GM18873 (cell line): ENCODE measurements around the gene RFC5.

Experiments
- ATAC-seq: cut with Tn5 transposase; IDR thresholded peaks from one replicate; pipeline ENCODE4 v1.9.1; 2021; ENCODE audit warnings: mild to moderate bottlenecking, moderate library complexity, moderate number of reproducible peaks; ENCODE audit not compliant: unreplicated experiment, low FRiP score

Gene RFC5

DNA sequence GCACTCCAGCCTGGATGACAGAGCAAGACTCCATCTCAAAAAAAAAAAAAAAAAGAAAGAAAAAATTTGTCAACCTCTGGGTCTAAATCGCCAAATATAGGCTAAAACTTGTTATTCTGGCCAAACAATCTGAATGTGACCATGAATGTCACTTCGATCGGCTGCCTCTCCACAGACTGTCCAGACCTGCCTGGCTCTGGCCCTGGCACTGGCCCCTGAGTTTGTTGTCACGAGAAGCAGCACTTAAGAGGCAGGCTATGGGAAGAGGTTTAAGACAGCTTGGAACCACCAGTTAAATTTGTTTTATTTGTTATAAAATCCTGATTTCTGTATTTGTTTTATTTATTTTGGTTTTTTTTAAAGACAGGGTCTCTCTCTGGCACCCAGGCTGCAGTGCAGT is 29.9 kb downstream of the RFC5 start:
- no peak for ATAC-seq

DNA sequence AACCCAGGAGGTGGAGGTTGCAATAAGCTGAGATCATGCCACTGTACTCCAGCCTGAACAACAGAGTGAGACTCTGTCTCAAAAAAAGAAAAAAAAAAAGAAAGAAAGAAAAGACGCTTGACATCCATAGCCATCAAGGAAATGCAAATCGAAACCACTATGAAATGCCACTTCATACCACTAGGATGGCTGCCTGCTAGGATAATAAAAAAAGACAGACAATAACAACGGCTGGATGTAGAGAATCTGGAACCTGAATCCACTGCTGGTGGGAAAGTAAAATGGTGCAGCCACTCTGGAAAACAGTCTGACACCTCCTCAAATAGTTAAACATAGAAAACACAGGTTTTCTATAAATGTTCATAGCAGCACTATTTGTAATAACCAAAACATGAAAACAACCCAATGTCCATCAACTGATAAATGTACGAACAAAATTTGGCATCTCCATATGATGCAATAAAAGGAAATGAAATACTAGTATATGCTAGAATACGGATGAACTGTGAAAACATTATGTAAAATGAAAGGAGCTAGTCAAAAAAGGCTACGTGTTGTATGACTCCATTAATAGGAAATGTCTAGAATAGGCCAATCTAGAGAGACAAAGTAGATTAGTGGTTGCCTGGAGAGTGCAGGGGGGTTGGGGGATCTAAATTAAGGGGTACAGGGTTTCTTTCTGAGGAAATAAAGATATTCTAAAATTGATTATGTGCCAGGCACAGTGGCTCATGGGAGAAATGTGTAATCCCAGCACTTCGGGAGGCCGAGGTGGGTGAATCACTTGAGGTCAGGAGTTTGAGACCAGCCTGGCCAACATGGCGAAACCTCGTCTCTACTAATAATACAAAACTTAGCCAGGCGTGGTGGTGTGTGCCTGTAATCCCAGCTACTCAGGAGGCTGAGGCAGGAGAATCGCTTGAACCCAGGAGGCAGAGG is 34.7 kb downstream of the RFC5 start:
- ATAC-seq, result no peak

GRCh38 chr12:118052324-118053070 is 36.0 kb downstream of the RFC5 start:
- no peak for ATAC-seq

DNA sequence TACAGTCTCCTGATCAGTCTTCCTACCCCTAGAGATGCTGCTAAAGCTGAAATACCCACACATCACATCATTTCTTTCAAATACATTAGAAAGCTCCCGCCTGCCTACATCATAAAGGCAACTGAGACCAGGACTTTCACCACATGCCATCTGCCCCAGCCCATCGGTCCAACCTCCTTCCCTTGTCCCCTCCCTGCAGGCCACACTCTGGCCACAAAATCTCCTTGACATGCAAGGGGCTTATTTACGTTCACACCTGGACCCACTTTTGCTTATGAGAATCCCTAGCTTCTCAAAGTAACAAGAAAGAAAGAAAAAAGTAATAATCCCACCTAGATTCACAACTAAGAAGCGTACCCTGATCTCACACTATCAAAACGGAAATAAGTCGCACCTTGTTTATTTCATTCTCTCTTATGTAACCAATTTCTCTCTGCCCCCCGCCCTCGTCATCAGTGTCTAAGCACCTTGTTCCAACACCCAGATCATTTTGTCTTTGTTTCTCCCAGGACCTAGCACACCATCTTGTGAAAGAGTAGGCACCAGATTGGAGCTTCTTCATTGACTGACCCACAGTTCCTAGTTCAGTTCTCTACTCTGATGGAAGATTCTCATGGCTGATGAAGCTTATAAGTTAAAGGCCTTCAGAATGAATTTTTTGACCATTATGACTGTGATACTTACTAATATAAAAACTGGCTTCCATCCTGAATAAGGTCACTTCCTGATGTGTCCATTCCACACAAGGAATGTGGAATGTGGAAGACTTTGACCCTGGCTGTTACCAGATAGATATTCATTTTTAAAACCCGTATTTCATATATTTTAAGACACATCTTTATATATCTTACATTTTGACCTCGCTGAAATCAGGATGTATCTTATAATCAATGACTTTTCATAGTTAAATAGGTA is 36.8 kb downstream of the RFC5 start:
- ATAC-seq, result no peak

DNA sequence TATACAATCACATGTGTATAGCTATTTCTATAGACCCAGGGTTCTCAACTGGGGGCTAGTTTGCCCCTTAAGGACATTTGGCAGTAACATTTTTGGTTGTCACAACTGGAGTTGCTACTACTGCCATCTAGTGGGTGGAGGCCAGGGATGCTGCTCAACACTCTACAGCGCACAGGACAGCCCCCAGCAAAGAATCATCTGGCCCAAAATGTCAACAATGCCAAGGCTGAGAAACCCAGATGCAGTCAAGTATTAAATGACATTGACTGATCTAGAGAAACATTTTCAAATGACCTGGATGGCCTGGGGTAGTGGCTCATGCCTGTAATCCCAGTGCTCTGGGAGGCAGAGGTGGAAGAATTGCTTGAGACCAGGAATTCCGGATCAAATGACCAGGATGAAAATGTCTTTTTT is 38.6 kb downstream of the RFC5 start:
- ATAC-seq, result no peak

DNA sequence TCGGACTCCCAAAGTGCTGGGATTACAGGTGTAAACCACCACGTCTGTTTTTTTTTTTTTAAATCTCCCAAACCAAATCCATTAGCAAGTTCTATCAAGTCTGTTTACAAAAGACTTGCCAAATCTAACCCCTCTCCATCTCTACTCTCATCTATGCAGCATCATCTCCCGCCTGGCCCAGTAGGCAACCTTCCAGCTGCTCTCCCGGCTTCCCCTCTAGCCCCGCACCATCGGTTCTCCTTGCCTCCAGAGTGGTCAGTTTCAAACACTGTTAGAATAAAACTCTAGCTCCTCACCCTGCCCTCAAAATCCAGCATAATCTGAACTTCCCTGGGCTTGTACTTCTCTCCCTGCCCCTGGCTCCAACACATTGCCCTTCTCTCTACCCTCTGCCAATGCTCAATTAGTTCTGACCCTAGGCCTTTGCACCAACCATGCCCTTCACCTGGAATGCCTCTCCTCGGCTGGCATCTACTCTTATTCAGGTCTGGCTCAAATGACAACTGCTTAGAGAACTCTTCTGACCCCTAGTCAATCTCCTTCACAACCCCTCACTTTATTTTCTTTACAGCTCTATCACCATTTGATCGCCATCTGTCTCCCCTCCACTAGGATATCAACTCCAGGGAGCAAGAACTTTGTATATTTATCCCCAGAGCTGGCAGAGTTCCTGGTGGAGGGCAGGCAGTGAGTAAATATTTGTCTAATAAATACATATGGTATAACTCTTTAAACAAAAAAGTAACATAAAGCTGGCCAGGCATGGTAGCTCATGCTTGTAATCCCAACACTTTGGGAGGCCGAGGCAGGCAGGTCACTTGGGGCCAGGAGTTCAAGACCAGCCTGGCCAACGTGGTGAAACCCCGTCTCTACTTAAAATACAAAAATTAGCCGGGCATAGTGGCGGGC is 39.6 kb downstream of the RFC5 start:
- no peak for ATAC-seq

GRCh38 chr12:118058227-118058626 is 41.7 kb downstream of the RFC5 start:
- ATAC-seq, result no peak

GRCh38 chr12:118058881-118059280 is 42.4 kb downstream of the RFC5 start:
- ATAC-seq, result no peak

DNA sequence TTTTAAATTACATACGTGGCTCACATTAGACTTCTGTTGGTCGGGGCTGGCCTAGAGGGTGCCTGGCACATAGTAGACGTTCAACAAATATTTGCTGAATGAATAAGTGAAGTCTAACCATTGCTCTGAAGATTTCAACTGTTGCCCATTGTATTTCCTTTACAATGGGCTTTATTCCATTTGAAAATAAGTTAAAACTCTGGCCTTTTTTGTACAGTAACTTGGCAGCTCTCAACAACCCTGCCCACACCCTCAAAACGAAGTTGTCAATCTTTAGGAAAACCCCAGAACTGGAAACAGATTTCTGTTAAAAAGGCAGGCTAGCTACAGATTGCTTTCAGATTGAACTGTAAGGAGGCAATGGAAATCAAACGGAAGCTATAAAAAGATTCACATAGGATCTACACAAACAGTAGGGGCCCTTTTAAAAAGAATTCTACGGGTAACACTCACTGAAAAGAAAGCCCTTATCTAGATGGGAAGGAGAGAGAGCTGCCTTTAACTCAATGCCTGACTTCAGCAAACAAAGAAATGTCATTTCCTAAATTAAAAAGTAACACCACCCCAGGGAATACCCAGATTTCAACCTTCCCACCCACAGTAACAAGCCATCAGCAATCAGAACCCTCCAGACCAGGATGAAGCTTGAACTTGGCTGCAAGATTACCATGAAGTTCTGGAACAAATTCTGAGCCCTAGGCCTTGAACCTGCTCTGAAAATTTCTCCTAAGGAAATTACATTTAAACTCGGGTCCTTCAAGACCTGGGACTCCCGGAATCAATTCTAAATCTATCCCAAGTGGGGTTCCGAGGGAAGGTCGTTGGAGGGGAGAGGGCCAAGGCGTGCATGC is 43.1 kb downstream of the RFC5 start:
- ATAC-seq, result no peak

GRCh38 chr12:118060301-118061010 is 44.0 kb downstream of the RFC5 start:
- no peak for ATAC-seq

GRCh38 chr12:118061011-118061872 is 44.7 kb downstream of the RFC5 start, which contains the start of gene WSB2:
Gene WSB2 (minus strand): TSS chr12:118061179. CDS start chr12:118061048, 131 bp downstream.
- no peak for ATAC-seq

DNA sequence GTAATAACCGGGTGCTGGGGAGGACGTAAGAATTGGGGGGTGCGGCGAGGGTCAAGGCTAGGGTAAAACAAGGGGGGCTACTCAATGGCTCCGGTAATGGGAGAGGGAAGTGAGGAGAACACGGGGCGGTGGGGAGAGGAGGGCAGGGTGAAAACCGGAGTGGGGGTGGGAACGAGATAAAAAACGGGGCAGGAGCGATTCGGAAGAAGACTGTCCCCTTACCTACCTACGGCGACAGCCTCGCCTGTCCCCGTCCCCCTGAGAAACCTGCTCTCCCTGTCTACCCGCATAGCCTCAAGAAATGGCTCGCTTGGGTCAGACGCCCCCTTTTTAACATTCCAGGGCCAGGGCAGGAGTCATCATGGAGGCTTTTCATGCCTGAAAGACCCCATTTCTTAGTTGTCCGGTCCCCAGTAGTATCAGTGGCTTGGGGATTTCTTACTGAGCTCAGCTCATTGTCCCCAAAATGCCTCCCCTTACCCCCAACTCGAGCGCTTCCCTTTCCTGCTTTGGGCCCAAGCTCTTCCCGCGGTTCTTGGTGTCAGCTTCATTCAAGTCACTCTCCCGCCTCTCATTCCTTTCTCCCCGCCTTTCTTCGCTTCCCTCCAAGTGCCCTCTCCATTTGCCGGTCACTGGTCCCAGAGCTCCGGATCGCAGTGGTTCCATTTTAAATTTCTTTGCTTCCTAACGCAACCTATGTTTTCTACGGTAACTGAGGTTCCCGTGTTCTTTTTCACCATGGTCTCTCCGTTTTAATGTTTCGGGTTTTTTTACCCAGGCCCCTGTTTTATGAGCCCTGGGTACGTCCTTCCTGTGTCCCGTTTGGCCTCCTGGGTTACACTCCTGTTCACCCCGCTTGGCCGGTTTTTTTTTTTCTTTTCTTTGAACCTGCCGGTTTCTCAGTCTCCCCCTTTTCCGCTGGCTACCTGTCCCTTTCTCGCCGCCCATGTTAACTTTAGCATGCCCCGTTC is 45.7 kb downstream of the RFC5 start:
- ATAC-seq, result no peak

DNA sequence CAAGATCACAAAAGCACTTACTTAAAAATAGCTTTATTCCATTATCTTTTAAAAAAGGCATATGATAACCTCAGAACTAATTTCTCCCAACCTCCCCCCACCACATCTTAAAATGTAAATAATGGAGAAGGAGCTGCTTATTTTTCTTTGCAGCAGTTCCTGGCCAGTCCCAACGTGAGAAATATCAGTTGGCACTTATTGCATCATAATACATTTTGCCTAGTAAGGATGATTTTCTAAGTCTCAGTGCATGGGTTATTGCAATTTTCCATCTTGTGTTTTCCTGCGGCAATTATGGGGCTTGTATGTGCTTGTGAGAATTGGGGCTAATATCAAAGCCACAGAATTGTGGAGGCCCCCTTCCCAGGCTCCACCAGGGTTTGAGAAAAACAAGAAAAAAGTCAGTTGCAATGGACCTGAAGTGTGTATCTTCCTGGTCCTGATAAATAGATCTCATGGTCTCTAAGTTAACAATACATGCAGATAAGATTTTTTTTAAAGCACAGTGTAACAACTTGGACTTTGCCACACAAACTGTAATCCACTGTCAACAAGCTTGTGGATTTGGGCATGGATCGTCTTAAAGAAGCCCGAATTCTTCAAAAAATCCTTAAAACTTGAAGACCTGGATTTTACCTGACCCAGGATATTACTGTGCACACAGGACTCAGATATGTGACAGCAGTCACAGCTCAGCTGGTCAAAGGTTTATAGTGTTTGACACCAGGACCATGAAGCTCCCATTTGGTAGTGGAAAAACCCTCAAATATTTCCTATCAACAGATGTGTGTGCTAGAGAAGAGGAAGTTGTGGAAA is 47.3 kb downstream of the RFC5 start:
- no peak for ATAC-seq

- no peak for ATAC-seq
Observed at GRCh38 chr12:118064608-118065007, 48.1 kb downstream of the RFC5 start.

GRCh38 chr12:118065380-118065779 is 48.9 kb downstream of the RFC5 start:
- no peak for ATAC-seq
